Stimulated activated naive B cell treated with anti-CD40 and anti-IgM and Interleukin-4, amounts not matched to agents 10 μg/mL and 1 μg/mL and 100 μg/mL, for 72 hours (primary cell): ENCODE results near the gene KLLN.
"Not testable (repeated sequence)": the region's sequence is repeated elsewhere in the genome, so short reads cannot be mapped to it uniquely, and the experiment has no call there.

ENCODE experiments used
- ATAC-seq, 2 donors: fragments of 150-1000 bp; cut with Tn5 transposase; replicated peaks; 2 replicates each; pipeline ENCODE4 v1.10.0; 2021; ENCODE audit warnings: moderate library complexity in 1 of 2
- DNase-seq: peaks from one replicate; pipeline ENCODE4 v3.0.0; 2021
- H3K27ac Mint-ChIP-seq: one replicate; pipeline ENCODE4 v1.8.0; 2022; ENCODE audit warnings: mild to moderate bottlenecking, mixed read lengths
- H3K27me3 Mint-ChIP-seq, 2 donors: one replicate each; pipeline ENCODE4 v1.8.0; 2022; ENCODE audit warnings: mixed read lengths in 2 of 2
- H3K36me3 Mint-ChIP-seq, 2 donors: one replicate each; pipeline ENCODE4 v1.8.0; 2022; ENCODE audit warnings: mixed read lengths in 2 of 2, mild to moderate bottlenecking in 1 of 2
- H3K4me1 Mint-ChIP-seq, 2 donors: one replicate each; pipeline ENCODE4 v1.8.0; 2022; ENCODE audit warnings: mixed read lengths in 2 of 2, mild to moderate bottlenecking in 1 of 2
- H3K4me3 Mint-ChIP-seq, 2 donors: one replicate each; pipeline ENCODE4 v1.8.0; 2022; ENCODE audit warnings: mild to moderate bottlenecking in 2 of 2, mixed read lengths in 2 of 2, moderate library complexity in 1 of 2
- H3K9me3 Mint-ChIP-seq, 2 donors: one replicate each; pipeline ENCODE4 v1.8.0; 2022; ENCODE audit warnings: mixed read lengths in 2 of 2, mild to moderate bottlenecking in 1 of 2

KLLN gene

DNA sequence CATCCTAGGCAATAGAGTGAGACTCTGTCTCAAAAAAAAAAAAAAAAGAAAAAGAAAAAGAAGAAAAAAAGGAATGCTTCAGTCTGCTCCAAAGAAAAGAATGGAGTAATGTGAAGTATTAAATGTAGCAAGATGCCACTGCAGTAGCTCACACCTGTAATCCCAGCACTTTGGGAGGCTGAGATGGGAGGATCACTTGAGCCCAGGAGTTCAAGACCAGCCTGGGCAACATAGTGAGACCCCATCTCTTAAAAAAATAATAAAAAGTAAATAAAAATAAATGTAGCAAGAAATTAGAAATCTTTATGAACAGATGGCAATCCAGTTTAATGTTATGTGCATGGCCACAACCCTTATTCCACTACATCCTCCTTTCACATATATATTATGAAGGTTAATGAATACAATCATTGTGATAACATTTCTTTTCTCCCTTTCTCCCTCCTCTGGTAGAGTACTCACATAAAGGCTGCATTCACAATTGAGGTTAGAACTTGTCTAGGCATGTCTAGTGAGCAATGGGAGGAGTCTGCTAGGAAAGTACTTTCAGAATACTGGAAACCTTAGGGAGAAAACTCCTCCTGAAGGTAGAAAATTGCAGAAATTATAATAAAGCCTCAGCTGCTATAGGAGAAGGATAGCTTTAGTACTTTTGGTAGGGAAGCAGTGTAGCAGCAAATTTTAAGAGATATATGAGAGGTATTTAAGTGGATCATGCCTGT lies 20.4 kb downstream of the KLLN start:
- no peak overlapping the region for H3K27ac Mint-ChIP-seq
- H3K4me3 Mint-ChIP-seq, result no peak overlapping the region
- peaks cover 0 to under 1% of the 10 kb centered on the region in 2 donors for H3K4me1 Mint-ChIP-seq
- ATAC-seq (no peak), DNase-seq (no peak)
- no peaks in the 10 kb centered on the region for H3K36me3 Mint-ChIP-seq
- H3K9me3 Mint-ChIP-seq, result no peaks in the 10 kb centered on the region
- H3K27me3 Mint-ChIP-seq, result no peaks in the 10 kb centered on the region

DNA sequence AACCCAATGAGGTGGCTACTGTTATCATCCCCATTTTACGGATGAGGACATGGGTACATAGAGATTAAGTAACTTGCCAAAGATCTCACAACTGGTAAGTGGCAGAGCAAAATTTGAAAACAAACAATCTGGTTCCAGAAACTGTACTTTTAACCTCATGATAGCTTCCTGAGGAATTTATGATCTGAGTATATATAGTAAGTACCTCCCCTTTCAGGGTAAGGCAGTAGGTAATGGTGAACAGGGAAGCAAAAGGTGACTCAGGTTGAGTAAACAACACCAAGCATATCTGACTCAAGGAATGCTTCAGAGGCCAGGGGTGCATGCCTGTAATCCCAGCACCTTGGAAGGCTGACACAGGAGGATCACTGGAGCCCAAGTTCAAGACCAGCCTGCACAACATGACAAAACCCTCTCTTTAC lies 21.1 kb downstream of the KLLN start:
- Mint-ChIP-seq H3K9me3 (no peaks in the 10 kb centered on the region), H3K36me3 (no peaks in the 10 kb centered on the region), H3K4me1 (peaks cover 5 to 7% of the 10 kb centered on the region in 2 donors), H3K4me3 (no peak overlapping the region), H3K27me3 (no peaks in the 10 kb centered on the region), H3K27ac (no peak overlapping the region)
- ATAC-seq, result no peak
- DNase-seq, result no peak

DNA sequence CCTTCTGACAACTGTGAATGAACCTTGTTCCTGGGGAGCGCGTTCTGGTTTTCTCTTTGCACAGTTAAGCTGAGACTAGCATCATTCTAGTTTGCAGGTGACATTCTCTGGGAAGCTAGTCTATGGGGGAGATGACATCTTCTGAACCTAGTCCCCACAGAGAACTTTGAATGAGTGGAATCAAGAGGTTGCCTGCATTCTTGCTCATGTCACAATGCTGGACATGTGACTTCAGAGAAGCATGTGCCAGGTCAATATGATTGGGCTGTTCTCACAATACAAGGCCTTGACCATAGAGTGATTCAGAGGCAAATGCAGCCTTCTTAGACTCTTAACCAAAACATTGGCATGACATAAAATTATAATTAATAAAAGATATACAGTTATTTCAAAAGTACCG lies 22.1 kb downstream of the KLLN start:
- Mint-ChIP-seq H3K27ac (no peak overlapping the region), H3K27me3 (no peaks in the 10 kb centered on the region), H3K9me3 (no peaks in the 10 kb centered on the region), H3K36me3 (no peaks in the 10 kb centered on the region), H3K4me3 (no peak overlapping the region), H3K4me1 (peaks cover 5 to 9% of the 10 kb centered on the region in 2 donors)
- ATAC-seq, result no peak
- no peak for DNase-seq

DNA sequence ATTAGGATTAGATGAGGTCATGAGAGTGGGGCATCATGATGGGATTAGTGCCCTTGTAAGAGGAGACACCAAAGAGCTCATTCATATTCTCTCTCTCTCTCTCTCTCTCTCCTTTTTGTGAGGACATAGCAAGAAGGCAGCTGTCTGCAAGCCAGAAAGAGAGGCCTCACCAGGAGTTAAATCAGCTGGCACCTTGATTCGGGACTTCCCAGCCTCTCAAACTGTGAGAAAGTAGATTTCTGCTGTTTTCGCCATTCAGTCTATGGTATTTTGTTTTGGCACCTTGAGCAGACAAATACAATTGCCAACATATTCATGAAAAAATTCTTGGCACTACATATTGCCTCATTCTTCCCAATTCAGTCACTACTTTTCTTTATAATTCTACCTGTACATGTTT lies 24.7 kb downstream of the KLLN start:
- Mint-ChIP-seq H3K36me3 (no peaks in the 10 kb centered on the region), H3K4me3 (no peak overlapping the region), H3K9me3 (no peaks in the 10 kb centered on the region), H3K4me1 (peaks cover 5 to 9% of the 10 kb centered on the region in 2 donors), H3K27ac (no peak overlapping the region), H3K27me3 (no peaks in the 10 kb centered on the region)
- no peak for ATAC-seq
- DNase-seq, result no peak

DNA sequence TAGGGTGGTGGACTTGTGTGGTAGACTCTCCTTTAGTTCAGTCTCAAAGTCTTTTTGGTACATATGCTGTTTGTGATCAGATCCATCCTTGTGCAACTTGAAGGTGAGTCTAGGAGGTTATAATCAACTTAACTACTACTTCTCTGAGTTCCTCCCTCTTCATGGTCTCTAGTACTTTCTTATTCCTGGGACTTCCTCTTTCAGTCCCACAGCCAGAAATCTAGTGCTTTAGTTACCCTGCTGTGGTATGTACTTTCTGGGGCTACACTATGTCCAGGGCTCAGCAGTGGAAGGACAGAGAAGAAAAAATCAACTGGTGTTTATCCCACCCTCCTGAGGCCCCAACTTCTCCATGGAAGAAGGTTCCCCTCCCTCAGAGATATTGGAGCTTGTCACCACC lies 25.9 kb downstream of the KLLN start:
- ATAC-seq (peak; percentile 76 to 83), DNase-seq (no peak)
- H3K27ac Mint-ChIP-seq, result peak overlapping the region; percentile 25
- H3K4me3 Mint-ChIP-seq, result no peak overlapping the region
- H3K9me3 Mint-ChIP-seq, result no peaks in the 10 kb centered on the region
- peaks cover 5 to 9% of the 10 kb centered on the region in 2 donors for H3K4me1 Mint-ChIP-seq
- H3K36me3 Mint-ChIP-seq, result no peaks in the 10 kb centered on the region
- H3K27me3 Mint-ChIP-seq, result no peaks in the 10 kb centered on the region

DNA sequence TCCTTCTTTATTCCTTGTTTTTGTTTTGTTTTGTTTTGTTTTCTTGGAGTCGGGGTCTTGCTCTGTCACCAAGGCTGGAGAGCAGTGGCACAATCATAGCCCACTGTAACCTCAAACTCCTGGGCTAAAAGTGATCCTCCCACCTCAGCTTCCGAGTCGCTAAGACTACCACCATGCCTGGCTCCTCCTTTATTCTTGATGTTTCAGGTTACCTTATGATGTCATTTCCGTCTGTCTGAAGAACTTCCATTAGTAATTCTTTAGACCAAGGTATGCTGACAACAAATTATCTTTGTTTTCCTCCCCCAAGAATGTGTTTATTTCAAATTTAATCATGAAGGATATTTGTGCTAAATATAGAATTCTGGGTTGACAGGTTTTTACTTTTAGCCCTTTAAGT lies 27.2 kb downstream of the KLLN start:
- Mint-ChIP-seq H3K36me3 (no peaks in the 10 kb centered on the region), H3K27ac (no peak overlapping the region), H3K4me3 (no peak overlapping the region), H3K27me3 (no peaks in the 10 kb centered on the region), H3K9me3 (no peaks in the 10 kb centered on the region), H3K4me1 (peaks cover 5 to 9% of the 10 kb centered on the region in 2 donors)
- DNase-seq, result no peak
- no peak for ATAC-seq

DNA sequence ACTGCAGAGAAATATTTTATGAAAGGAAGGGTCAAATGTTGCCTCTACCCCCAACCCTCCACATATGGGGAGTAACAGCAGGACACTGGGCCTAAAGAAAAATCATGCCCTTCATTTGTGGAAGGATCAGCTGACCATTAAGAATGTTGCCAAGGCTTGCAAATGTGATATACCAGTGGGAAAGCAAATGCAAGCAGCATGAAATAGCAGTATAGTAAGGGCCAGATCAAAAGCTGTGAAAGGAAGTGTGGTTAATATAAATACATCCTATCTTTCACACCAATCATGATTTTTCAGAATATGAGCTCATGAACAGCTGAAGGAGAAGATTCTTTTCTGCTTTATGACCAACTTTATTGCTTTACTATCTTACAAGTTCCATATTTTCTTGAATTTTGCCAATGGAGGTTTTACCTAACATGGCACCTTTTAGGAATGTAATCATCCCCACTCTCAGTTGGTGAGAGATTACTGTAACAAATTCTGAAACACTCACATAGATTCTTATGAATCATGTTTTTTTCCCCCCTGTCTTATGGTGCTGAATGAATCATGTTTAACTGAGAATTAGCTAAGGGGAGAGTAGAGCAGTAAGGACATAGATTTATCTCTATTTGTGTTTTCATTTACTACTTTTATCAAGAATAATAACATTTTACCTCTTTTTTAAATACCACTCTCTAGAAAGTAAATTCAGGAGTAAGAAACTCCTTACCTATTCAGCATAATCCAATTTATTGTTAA lies 33.2 kb downstream of the KLLN start:
- Mint-ChIP-seq H3K36me3 (no peaks in the 10 kb centered on the region), H3K27ac (no peak overlapping the region)
- ATAC-seq, result peak in 1 of 2 donors; percentile 42

DNA sequence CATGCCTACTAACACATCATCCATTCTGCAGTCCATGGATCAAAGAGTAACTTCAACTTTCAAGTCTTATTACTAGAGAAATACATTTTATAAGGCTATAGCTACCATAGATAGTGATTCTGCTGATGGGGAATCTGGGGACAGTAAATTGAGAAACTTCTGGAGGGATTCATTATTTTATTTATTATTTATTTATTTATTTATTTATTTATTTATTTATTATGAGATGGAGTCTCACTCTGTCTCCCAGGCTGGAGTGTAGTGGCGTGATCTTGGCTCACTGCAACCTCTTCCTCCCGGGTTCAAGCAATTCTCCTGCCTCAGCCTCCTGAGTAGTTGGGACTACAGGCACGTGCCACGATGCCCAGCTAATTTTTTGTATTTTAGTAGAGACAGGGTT lies 34.3 kb downstream of the KLLN start:
- not testable (repeated sequence) for ATAC-seq, DNase-seq

More for the DNA sequence above, 33.2 kb downstream of the KLLN start:
- no peak for DNase-seq
- Mint-ChIP-seq H3K4me1 (no peaks in the 10 kb centered on the region), H3K27me3 (no peaks in the 10 kb centered on the region), H3K4me3 (no peak overlapping the region), H3K9me3 (no peaks in the 10 kb centered on the region)

DNA sequence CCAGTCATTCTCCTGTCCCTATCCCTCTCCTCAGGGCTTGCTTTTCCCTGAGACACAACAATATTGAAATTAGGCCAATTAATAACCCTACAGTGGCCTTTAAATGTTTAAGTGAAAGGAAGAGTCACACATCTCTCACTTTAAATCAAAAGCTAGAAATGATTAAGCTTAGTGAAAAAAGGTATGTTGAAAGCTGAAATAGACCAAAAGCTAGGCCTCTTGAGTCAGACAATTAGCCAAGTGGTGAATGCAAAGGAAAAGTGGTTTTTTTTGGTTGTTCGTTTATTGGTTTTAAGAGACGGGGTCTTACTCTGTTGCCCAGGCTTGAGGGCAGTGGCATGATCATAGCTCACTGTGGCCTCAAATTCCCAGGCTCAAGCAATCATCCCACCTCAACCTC lies 35.7 kb downstream of the KLLN start:
- ATAC-seq, result no peak
- H3K4me1 Mint-ChIP-seq, result no peaks in the 10 kb centered on the region
- no peak for DNase-seq
- H3K27me3 Mint-ChIP-seq, result no peaks in the 10 kb centered on the region
- no peaks in the 10 kb centered on the region for H3K36me3 Mint-ChIP-seq
- H3K27ac Mint-ChIP-seq, result no peak overlapping the region
- H3K9me3 Mint-ChIP-seq, result no peaks in the 10 kb centered on the region
- H3K4me3 Mint-ChIP-seq, result no peak overlapping the region

More for the DNA sequence above, 34.3 kb downstream of the KLLN start:
- not testable (repeated sequence) for H3K27me3 Mint-ChIP-seq, H3K4me3 Mint-ChIP-seq, H3K9me3 Mint-ChIP-seq, H3K27ac Mint-ChIP-seq, H3K4me1 Mint-ChIP-seq, H3K36me3 Mint-ChIP-seq

DNA sequence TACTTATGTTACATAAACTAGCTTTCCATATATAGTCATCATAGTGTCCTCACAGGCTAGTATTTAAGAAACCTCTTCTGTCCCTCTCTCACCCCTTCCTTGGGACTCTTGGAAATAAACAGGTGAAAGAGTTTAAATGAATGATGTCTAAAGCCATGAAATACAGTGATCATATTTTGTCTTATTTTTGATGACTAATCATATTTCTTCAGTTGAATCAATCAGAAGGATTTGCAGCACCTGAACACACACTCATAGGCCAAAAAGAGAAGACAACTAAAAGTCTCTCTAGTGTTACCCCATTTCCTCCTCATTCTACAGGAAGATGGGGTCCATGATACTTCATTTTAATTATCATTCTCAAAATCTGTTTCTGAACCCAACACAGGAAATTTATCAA lies 36.7 kb downstream of the KLLN start:
- DNase-seq (no peak), ATAC-seq (no peak)
- Mint-ChIP-seq H3K36me3 (no peaks in the 10 kb centered on the region), H3K4me1 (no peaks in the 10 kb centered on the region), H3K4me3 (no peak overlapping the region), H3K27ac (no peak overlapping the region), H3K9me3 (no peaks in the 10 kb centered on the region), H3K27me3 (no peaks in the 10 kb centered on the region)

DNA sequence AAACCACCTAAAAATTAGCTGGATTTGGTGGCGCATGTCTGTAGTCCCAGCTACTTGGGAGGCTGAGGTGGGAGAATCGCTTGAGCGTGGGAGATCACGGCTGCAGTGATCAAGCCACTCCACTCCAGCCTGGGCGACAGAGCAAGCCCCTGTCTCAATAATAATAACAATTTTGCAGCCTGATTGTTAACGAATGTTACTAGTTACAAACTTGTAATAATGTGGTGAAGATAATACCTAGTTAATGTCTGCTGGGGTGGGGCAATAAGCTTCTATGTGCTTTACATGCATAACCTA lies 44.1 kb downstream of the KLLN start:
- DNase-seq (no peak), ATAC-seq (no peak)
- H3K27me3 Mint-ChIP-seq, result no peaks in the 10 kb centered on the region
- no peak overlapping the region for H3K27ac Mint-ChIP-seq
- H3K4me1 Mint-ChIP-seq, result peaks cover 17 to 24% of the 10 kb centered on the region in 2 donors
- H3K36me3 Mint-ChIP-seq, result peaks cover 2 to 3% of the 10 kb centered on the region in 2 donors
- no peaks in the 10 kb centered on the region for H3K9me3 Mint-ChIP-seq
- peak overlapping the region in 1 of 2 donors; percentile 93 for H3K4me3 Mint-ChIP-seq

DNA sequence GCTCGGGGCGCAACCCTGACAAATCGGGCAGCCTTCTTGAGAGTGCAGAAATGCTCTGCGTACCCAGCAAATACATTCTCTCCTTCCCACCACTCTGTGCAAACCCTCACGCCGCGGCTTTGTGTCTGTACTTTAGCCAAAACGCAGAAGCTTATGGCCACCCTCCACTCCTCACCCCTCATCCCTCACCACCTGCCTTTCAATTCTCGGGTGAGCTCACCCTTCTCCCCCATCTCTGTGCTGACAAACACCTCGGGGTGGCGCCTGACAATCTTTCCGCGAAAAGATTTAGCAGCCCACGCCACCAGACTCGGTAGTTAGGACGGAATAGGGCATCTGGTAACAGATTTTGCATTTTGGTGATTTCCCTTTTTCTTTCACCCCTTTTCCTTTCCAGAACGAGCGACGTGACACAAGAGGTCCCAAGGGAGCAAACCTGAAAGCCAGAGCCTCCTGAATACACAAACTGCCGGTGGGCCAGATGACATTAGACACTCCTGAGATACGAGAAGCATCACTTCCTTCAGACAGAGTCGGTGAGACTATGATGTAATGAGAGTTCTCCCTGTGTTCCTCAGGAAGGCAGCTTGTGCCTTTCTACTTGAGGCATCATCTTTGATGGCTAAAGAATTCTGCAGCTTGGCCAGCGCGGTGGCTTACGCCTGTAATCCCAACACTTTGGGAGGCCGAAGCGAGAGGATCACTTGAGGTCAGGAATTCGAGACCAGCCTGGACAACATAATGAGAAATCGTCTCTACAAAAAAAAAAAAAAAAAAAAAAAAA lies 44.6 kb downstream of the KLLN start:
- no peaks in the 10 kb centered on the region for H3K27me3 Mint-ChIP-seq
- peaks cover 2 to 3% of the 10 kb centered on the region in 2 donors for H3K36me3 Mint-ChIP-seq
- peak overlapping the region; percentile 93 to 97 for H3K4me3 Mint-ChIP-seq
- DNase-seq, result peak; percentile 74
- no peaks in the 10 kb centered on the region for H3K9me3 Mint-ChIP-seq
- H3K27ac Mint-ChIP-seq, result peak overlapping the region; percentile 99
- ATAC-seq, result peak; percentile 71 to 74
- peaks cover 17 to 24% of the 10 kb centered on the region in 2 donors for H3K4me1 Mint-ChIP-seq

DNA sequence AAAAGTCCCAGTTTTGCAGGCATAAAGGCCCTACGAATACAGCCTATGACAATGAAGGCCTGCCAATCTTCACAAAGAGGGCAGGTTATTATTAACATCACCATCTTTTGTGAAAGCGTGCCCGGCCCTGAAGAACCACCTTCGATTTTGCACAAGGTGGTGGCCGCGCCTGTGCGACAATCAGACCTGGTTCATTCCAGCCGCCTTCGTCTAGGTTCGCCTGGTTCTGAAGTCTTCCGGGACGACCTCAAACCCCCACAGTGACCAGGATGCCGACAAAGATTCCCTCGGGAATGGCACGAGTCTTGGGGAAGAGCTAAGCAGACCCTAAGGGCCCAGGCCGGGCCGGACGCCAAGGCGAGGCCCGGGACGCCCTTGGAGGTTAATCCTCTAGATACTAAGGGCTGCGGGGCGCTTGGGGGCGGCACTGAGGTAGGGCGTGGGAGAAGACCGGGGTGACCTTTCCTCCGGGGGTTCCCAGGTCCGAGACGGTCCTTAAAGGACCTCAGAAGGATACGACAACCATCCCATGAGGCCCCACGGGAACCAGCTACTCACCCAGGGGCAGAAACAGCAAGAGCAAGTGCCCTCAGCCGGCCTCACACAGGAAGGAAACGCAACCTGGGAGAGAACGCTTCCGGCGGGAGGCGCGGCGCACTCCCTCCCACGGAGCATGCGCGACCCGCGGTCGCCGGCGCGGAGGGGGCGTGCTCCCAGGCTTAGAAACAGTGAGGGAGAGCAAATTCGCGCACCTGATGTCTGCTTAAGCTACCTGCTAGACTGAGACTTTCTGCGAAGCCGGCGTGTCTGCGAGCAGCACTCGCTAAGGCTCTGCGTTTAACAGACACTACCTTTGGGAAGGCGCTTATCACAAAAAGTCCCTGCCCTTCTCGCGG lies 45.5 kb downstream of the KLLN start, which contains the start of gene ATAD1:
ATAD1 (minus strand) TSS at position 618 of the 896 bp plus-strand sequence. CDS start 3,627 bp downstream, outside the sequence.
- Mint-ChIP-seq H3K36me3 (peaks cover 2 to 3% of the 10 kb centered on the region in 2 donors), H3K27me3 (no peaks in the 10 kb centered on the region), H3K4me3 (peak within 1 kb of the TSS; percentile 93 to 97), H3K4me1 (peaks cover 17 to 24% of the 10 kb centered on the region in 2 donors), H3K27ac (peak within 1 kb of the TSS; percentile 99), H3K9me3 (no peaks in the 10 kb centered on the region)
- DNase-seq, result peak; percentile 93
- ATAC-seq, result peak; percentile 86 to 89
